ENCODE results near the gene KRT10. TPM values are rescaled to one million over a fixed set of nuclear protein-coding genes. Genes with fewer than 3 reads are reported as not detected.

Gene KRT10
- total RNA-seq = 10 to 100 TPM; 24.5 to 33.1 (median 26.4) TPM
- long read RNA-seq, donor 1, partial matches to known transcripts = 49 of 50 reads
- long read RNA-seq, donor 1, other reads (novel, unspliced or antisense) = 0 of 50 reads
- long read RNA-seq, donor 2, partial matches to known transcripts = 17 of 19 reads
- long read RNA-seq, donor 2, other reads (novel, unspliced or antisense) = 0 of 19 reads

- H3K9me3 ChIP-seq = no peaks in the 10 kb centered on the region
- no peak for TF ChIP-seq CTCF (IDR thresholded peaks at IDR 0.05)
Observed at GRCh38 chr17:40822132-40822812, at the start of gene KRT10. Gene KRT10, minus strand, starts transcription at chr17:40822614. Its CDS starts 29 bp downstream, at chr17:40822585.

GRCh38 chr17:40871316-40871715 lies 48.9 kb upstream of the KRT10 start:
- H3K36me3 ChIP-seq (ENCODE audit: low read depth) = no peaks in the 10 kb centered on the region
- no peak for TF ChIP-seq CTCF (IDR thresholded peaks at IDR 0.05)
- no peak overlapping the region for H3K4me3 ChIP-seq
- no peaks in the 10 kb centered on the region for H3K4me1 ChIP-seq (ENCODE audit: low read depth)
- intact Hi-C loops (cut with DNase I, micrococcal nuclease) = no loop called here
- no peak for ATAC-seq
- H3K9me3 ChIP-seq = no peaks in the 10 kb centered on the region
- no peak for DNase-seq

More at GRCh38 chr17:40822132-40822812, at the start of gene KRT10:
- Histone ChIP-seq H3K4me1 (ENCODE audit: low read depth) (no peaks in the 10 kb centered on the region), H3K36me3 (ENCODE audit: low read depth) (no peaks in the 10 kb centered on the region), H3K4me3 (no peak within 1 kb of the TSS)
- DNase-seq (no peak), ATAC-seq (no peak)
- intact Hi-C loops (cut with DNase I, micrococcal nuclease) = no loop called here

- Histone ChIP-seq H3K4me3 (no peak overlapping the region), H3K4me1 (ENCODE audit: low read depth) (no peaks in the 10 kb centered on the region), H3K36me3 (ENCODE audit: low read depth) (no peaks in the 10 kb centered on the region), H3K9me3 (no peaks in the 10 kb centered on the region)
- intact Hi-C loops (cut with DNase I, micrococcal nuclease) = no loop called here
- DNase-seq = no peak
- no peak for ATAC-seq
- no peak for TF ChIP-seq CTCF (IDR thresholded peaks at IDR 0.05)
Observed at GRCh38 chr17:40870136-40870535, 47.7 kb upstream of the KRT10 start.

- ATAC-seq = no peak
- H3K36me3 ChIP-seq (ENCODE audit: low read depth) = no peaks in the 10 kb centered on the region
- H3K4me3 ChIP-seq = no peak within 1 kb of the TSS
Observed at GRCh38 chr17:40866838-40867237, 44.4 kb upstream of the KRT10 start, which contains the start of gene KRT12. Gene KRT12, minus strand, starts transcription at chr17:40867223. Its CDS starts 37 bp downstream, at chr17:40867186.

GRCh38 chr17:40864661-40865390 lies 42.4 kb upstream of the KRT10 start:
- no peak for ATAC-seq
- no peaks in the 10 kb centered on the region for H3K9me3 ChIP-seq
- H3K4me1 ChIP-seq (ENCODE audit: low read depth) = peaks cover 2% of the 10 kb centered on the region
- intact Hi-C loops (cut with DNase I, micrococcal nuclease) = no loop called here
- H3K4me3 ChIP-seq = no peak overlapping the region
- no peak for DNase-seq
- no peak for TF ChIP-seq CTCF (IDR thresholded peaks at IDR 0.05)
- H3K36me3 ChIP-seq (ENCODE audit: low read depth) = no peaks in the 10 kb centered on the region

More at GRCh38 chr17:40866838-40867237, 44.4 kb upstream of the KRT10 start, which contains the start of gene KRT12:
- no peaks in the 10 kb centered on the region for H3K9me3 ChIP-seq
- intact Hi-C loops (cut with DNase I, micrococcal nuclease) = no loop called here
- no peaks in the 10 kb centered on the region for H3K4me1 ChIP-seq (ENCODE audit: low read depth)
- TF ChIP-seq CTCF (IDR thresholded peaks at IDR 0.05) = no peak
- DNase-seq = no peak
